Stomach (tissue), 4 donors: Measurements from ENCODE around the gene TLK1.

ENCODE experiments used
- POLR2A ChIP-seq, 4 donors: fragments of 450-650 bp; IDR thresholded peaks; one replicate each; pipeline ENCODE4 v1.6.1; 2016; ENCODE audit warnings: antibody characterized with exemption in 4 of 4, control low read depth in 2 of 4, mild to moderate bottlenecking in 1 of 4, moderate library complexity in 1 of 4
- TF ChIP-seq, protein P1 (sequence below), 7 experiments: fragments of 450-650 bp in 4 of 7; fragments of 200-600 bp in 3 of 7; sonication (generic) in 3 of 7; IDR thresholded peaks; one replicate each; pipeline ENCODE4 v1.5.1; 2016 to 2019; ENCODE audit warnings: antibody characterized with exemption in 7 of 7, control low read depth in 2 of 7, mild to moderate bottlenecking in 1 of 7

DNA sequence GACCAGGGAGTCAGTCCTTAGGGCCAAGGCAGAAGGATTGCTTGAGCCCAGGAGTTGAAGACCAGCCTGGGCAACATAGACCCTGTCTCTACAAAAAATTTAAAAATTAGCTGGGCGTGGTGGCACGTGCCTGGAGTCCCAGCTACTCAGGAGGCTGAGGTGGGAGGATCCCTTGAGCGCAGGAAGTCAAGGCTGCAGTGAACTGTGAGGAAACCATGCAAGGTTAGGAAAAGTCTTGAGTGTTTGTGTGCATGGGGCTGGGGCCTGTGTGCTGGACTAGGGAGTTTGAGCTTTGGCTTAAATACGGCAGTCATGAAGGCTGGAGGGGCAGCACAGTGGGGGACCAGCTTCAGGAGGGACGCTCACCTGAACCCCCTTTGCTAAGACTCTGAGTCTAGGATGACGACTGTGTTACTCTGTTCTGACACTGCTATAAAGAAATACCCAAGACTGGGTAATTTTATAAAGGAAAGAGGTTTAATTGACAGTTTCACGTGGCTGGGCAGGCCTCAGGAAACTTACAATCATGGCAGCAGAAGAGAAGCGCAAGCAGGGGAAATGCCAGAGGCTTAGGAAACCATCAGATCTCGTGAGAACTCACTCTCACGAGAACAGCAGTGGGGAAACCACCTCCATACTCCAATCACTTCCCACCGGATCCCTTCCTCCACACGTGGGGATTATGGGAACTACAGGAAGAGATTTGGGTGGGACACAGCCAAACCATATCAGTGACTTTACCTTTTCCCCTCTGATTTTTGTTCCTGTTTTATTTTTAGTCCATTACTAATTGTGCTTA lies 192.3 kb downstream of the TLK1 start:
- TF ChIP-seq, protein P1, sequence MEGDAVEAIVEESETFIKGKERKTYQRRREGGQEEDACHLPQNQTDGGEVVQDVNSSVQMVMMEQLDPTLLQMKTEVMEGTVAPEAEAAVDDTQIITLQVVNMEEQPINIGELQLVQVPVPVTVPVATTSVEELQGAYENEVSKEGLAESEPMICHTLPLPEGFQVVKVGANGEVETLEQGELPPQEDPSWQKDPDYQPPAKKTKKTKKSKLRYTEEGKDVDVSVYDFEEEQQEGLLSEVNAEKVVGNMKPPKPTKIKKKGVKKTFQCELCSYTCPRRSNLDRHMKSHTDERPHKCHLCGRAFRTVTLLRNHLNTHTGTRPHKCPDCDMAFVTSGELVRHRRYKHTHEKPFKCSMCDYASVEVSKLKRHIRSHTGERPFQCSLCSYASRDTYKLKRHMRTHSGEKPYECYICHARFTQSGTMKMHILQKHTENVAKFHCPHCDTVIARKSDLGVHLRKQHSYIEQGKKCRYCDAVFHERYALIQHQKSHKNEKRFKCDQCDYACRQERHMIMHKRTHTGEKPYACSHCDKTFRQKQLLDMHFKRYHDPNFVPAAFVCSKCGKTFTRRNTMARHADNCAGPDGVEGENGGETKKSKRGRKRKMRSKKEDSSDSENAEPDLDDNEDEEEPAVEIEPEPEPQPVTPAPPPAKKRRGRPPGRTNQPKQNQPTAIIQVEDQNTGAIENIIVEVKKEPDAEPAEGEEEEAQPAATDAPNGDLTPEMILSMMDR (IDR thresholded peaks at IDR 0.05) = no peak
- TF ChIP-seq POLR2A (IDR thresholded peaks at IDR 0.05) = no peak
